ENCODE data around the gene NOSTRIN. TPM values are rescaled to one million over a fixed set of nuclear protein-coding genes. Genes with fewer than 3 reads are reported as not detected.

NOSTRIN gene
- total RNA-seq, 2 experiments from 2014 or later: not detected

GRCh38 chr2:168781191-168781817, 21.1 kb upstream of the NOSTRIN start:
- no peaks in the 10 kb centered on the region for H4K20me1 ChIP-seq (ENCODE audit: insufficient read depth, low read length)
- no TSS peak for BruUV-seq (replicated peaks)
- ChIA-PET CTCF (ENCODE audit: unreplicated experiment) (no interaction called here), POLR2A (no interaction called here)
- no peak overlapping the region for H3K27ac ChIP-seq (ENCODE audit: low read depth, low read length, poor library complexity, severe bottlenecking)
- intact Hi-C loops (cut with micrococcal nuclease; ENCODE audit: unreplicated experiment): no loop called here
- no peak overlapping the region for H2AFZ ChIP-seq (ENCODE audit: low read length)
- H3K4me2 ChIP-seq (ENCODE audit: low read length): no peak overlapping the region
- H3K36me3 ChIP-seq (ENCODE audit: insufficient read depth, low read length): no peaks in the 10 kb centered on the region
- no peaks in the 10 kb centered on the region for H3K9me2 ChIP-seq (ENCODE audit: insufficient read depth, low read length)
- no peaks in the 10 kb centered on the region for H3K9me3 ChIP-seq (ENCODE audit: low read length)
- H3K4me1 ChIP-seq (ENCODE audit: insufficient read depth, low read length, poor library complexity, severe bottlenecking): no peaks in the 10 kb centered on the region
- DNase-seq (ENCODE audit: low spot score): no peak
- no peak overlapping the region for H3K4me3 ChIP-seq (ENCODE audit: low read depth, low read length, poor library complexity, severe bottlenecking)
- TF ChIP-seq CTCF (conservative IDR thresholded peaks at IDR 0.05; ENCODE audit: low read length) (no peak), EZH2phosphoT487 (IDR thresholded peaks at IDR 0.05; ENCODE audit: borderline replicate concordance, low read depth, low read length) (no peak)
- H3K79me2 ChIP-seq (ENCODE audit: insufficient read depth, low read depth, low read length): no peaks in the 10 kb centered on the region

GRCh38 chr2:168782271-168782670, 20.2 kb upstream of the NOSTRIN start:
- H3K79me2 ChIP-seq (ENCODE audit: insufficient read depth, low read depth, low read length): no peaks in the 10 kb centered on the region
- TF ChIP-seq EZH2phosphoT487 (IDR thresholded peaks at IDR 0.05; ENCODE audit: borderline replicate concordance, low read depth, low read length): no peak
- no peak for TF ChIP-seq CTCF (conservative IDR thresholded peaks at IDR 0.05; ENCODE audit: low read length)
- no peak overlapping the region for H3K4me3 ChIP-seq (ENCODE audit: low read depth, low read length, poor library complexity, severe bottlenecking)
- POLR2A ChIA-PET: interaction anchor here (0.6 kb wide), 1 partner anchor 519 kb away, joined by 3 read pairs; no protein-coding TSS in a partner anchor
- no peaks in the 10 kb centered on the region for H3K4me1 ChIP-seq (ENCODE audit: insufficient read depth, low read length, poor library complexity, severe bottlenecking)
- intact Hi-C loops (cut with micrococcal nuclease; ENCODE audit: unreplicated experiment): no loop called here
- no peak overlapping the region for H3K27ac ChIP-seq (ENCODE audit: low read depth, low read length, poor library complexity, severe bottlenecking)
- no peaks in the 10 kb centered on the region for H3K9me3 ChIP-seq (ENCODE audit: low read length)
- H2AFZ ChIP-seq (ENCODE audit: low read length): no peak overlapping the region
- BruUV-seq (replicated peaks): no TSS peak
- CTCF ChIA-PET (ENCODE audit: unreplicated experiment): no interaction called here
- H3K36me3 ChIP-seq (ENCODE audit: insufficient read depth, low read length): no peaks in the 10 kb centered on the region
- no peak overlapping the region for H3K4me2 ChIP-seq (ENCODE audit: low read length)
- H4K20me1 ChIP-seq (ENCODE audit: insufficient read depth, low read length): no peaks in the 10 kb centered on the region
- no peak for DNase-seq (ENCODE audit: low spot score)
- H3K9me2 ChIP-seq (ENCODE audit: insufficient read depth, low read length): no peaks in the 10 kb centered on the region

GRCh38 chr2:168784993-168785392, 17.4 kb upstream of the NOSTRIN start:
- no peak overlapping the region for H3K4me3 ChIP-seq (ENCODE audit: low read depth, low read length, poor library complexity, severe bottlenecking)
- ChIA-PET POLR2A (no interaction called here), CTCF (ENCODE audit: unreplicated experiment) (no interaction called here)
- BruUV-seq (replicated peaks): no TSS peak
- H3K4me1 ChIP-seq (ENCODE audit: insufficient read depth, low read length, poor library complexity, severe bottlenecking): no peaks in the 10 kb centered on the region
- no peaks in the 10 kb centered on the region for H3K9me2 ChIP-seq (ENCODE audit: insufficient read depth, low read length)
- intact Hi-C loops (cut with micrococcal nuclease; ENCODE audit: unreplicated experiment): no loop called here
- no peaks in the 10 kb centered on the region for H3K36me3 ChIP-seq (ENCODE audit: insufficient read depth, low read length)
- no peaks in the 10 kb centered on the region for H3K9me3 ChIP-seq (ENCODE audit: low read length)
- no peak overlapping the region for H3K4me2 ChIP-seq (ENCODE audit: low read length)
- H3K27ac ChIP-seq (ENCODE audit: low read depth, low read length, poor library complexity, severe bottlenecking): no peak overlapping the region
- no peak for DNase-seq (ENCODE audit: low spot score)
- no peak overlapping the region for H2AFZ ChIP-seq (ENCODE audit: low read length)
- no peaks in the 10 kb centered on the region for H3K79me2 ChIP-seq (ENCODE audit: insufficient read depth, low read depth, low read length)
- TF ChIP-seq EZH2phosphoT487 (IDR thresholded peaks at IDR 0.05; ENCODE audit: borderline replicate concordance, low read depth, low read length) (no peak), CTCF (conservative IDR thresholded peaks at IDR 0.05; ENCODE audit: low read length) (no peak)
- H4K20me1 ChIP-seq (ENCODE audit: insufficient read depth, low read length): no peaks in the 10 kb centered on the region

Measured in OCI-LY7 (cell line).